Osteocyte (in vitro differentiated cells): ENCODE data around the gene IL11RA. TPM values are rescaled to one million over a fixed set of nuclear protein-coding genes. Genes with fewer than 3 reads are reported as not detected.

Experiments used
- DNase-seq: peaks from one replicate; pipeline ENCODE4 v3.0.0; 2021; ENCODE audit warnings: mixed read lengths; ENCODE audit not compliant: unreplicated experiment; ENCODE audit errors: extremely low spot score
- H3K27ac Mint-ChIP-seq: one replicate; pipeline ENCODE4 v1.8.0; 2021; ENCODE audit warnings: mild to moderate bottlenecking, mixed read lengths; ENCODE audit not compliant: unreplicated experiment
- H3K27me3 Mint-ChIP-seq: one replicate; pipeline ENCODE4 v1.8.0; 2021; ENCODE audit warnings: mixed read lengths; ENCODE audit not compliant: unreplicated experiment
- H3K36me3 Mint-ChIP-seq: one replicate; pipeline ENCODE4 v1.8.0; 2021; ENCODE audit warnings: mixed read lengths; ENCODE audit not compliant: unreplicated experiment
- H3K4me1 Mint-ChIP-seq: one replicate; pipeline ENCODE4 v1.8.0; 2021; ENCODE audit warnings: mixed read lengths; ENCODE audit not compliant: unreplicated experiment
- H3K4me3 Mint-ChIP-seq: one replicate; pipeline ENCODE4 v1.8.0; 2021; ENCODE audit warnings: mild to moderate bottlenecking, moderate library complexity, mixed read lengths; ENCODE audit not compliant: unreplicated experiment
- H3K9me3 Mint-ChIP-seq: one replicate; pipeline ENCODE4 v1.8.0; 2021; ENCODE audit warnings: mixed read lengths; ENCODE audit not compliant: unreplicated experiment
- CTCF ChIP-seq: fragments of 200-600 bp; sonication (generic); IDR thresholded peaks from 2 replicates; pipeline ENCODE4 v1.5.0; 2021; ENCODE audit warnings: antibody characterized with exemption, mild to moderate bottlenecking, moderate library complexity
- total RNA-seq: library from RNA; stranded (reverse); gene quantifications from 2 replicates; pipeline ENCODE4 v1.2.1, GENCODE V29; 2021

The IL11RA gene
- total RNA-seq, 1 donor from 2014 or later, result 36.7 TPM

- H3K27ac Mint-ChIP-seq, result no peak overlapping the region
- no peak overlapping the region for H3K4me3 Mint-ChIP-seq
- peaks cover 12% of the 10 kb centered on the region for H3K36me3 Mint-ChIP-seq
- TF ChIP-seq CTCF, result no peak
- H3K27me3 Mint-ChIP-seq, result no peaks in the 10 kb centered on the region
- no peak for DNase-seq
- H3K4me1 Mint-ChIP-seq, result peaks cover 33% of the 10 kb centered on the region
- no peaks in the 10 kb centered on the region for H3K9me3 Mint-ChIP-seq
Measured at GRCh38 chr9:34615132-34615531, 36.9 kb upstream of the IL11RA start.

- DNase-seq, result peak; percentile 97
- H3K4me1 Mint-ChIP-seq, result peaks cover 18% of the 10 kb centered on the region
- H3K27me3 Mint-ChIP-seq, result peaks cover 6% of the 10 kb centered on the region
- peaks cover 9% of the 10 kb centered on the region for H3K36me3 Mint-ChIP-seq
- no peaks in the 10 kb centered on the region for H3K9me3 Mint-ChIP-seq
- peak within 1 kb of the TSS; percentile 91 for H3K4me3 Mint-ChIP-seq
- TF ChIP-seq CTCF, result no peak
- peak within 1 kb of the TSS; percentile 62 for H3K27ac Mint-ChIP-seq
Measured at GRCh38 chr9:34620061-34620994, 31.7 kb upstream of the IL11RA start, which contains the start of gene DCTN3. TSS of gene DCTN3 (minus strand) at chr9:34620495. CDS start at chr9:34620464, 31 bp downstream.

- no peak for DNase-seq
- TF ChIP-seq CTCF, result no peak
- H3K36me3 Mint-ChIP-seq, result no peaks in the 10 kb centered on the region
- H3K27ac Mint-ChIP-seq, result no peak overlapping the region
- H3K4me1 Mint-ChIP-seq, result peaks cover 24% of the 10 kb centered on the region
- H3K27me3 Mint-ChIP-seq, result peaks cover 35% of the 10 kb centered on the region
- no peak overlapping the region for H3K4me3 Mint-ChIP-seq
- no peaks in the 10 kb centered on the region for H3K9me3 Mint-ChIP-seq
Measured at GRCh38 chr9:34623374-34624235, 28.4 kb upstream of the IL11RA start.

GRCh38 chr9:34624475-34625185, 27.4 kb upstream of the IL11RA start:
- H3K27ac Mint-ChIP-seq, result no peak overlapping the region
- H3K4me3 Mint-ChIP-seq, result no peak overlapping the region
- no peak for DNase-seq
- H3K27me3 Mint-ChIP-seq, result peaks cover 41% of the 10 kb centered on the region
- no peak for TF ChIP-seq CTCF
- H3K4me1 Mint-ChIP-seq, result peaks cover 20% of the 10 kb centered on the region
- no peaks in the 10 kb centered on the region for H3K36me3 Mint-ChIP-seq
- H3K9me3 Mint-ChIP-seq, result no peaks in the 10 kb centered on the region
